Measurements from ENCODE around the gene IRF4.

Gene IRF4

GRCh38 chr6:391559-392440 is at the start of gene IRF4:
Gene IRF4, plus strand, starts transcription at chr6:391752. Its CDS starts 1,401 bp downstream, at chr6:393153.
- H3K4me3 ChIP-seq (ENCODE audit: low read depth, low read length), result peak within 1 kb of the TSS; percentile 89
- no peak for DNase-seq (ENCODE audit: low read depth)
- no peak for TF ChIP-seq CTCF (IDR thresholded peaks at IDR 0.05; ENCODE audit: low read depth, low read length, missing control alignments)

GRCh38 chr6:341914-342831 is 49.4 kb upstream of the IRF4 start:
- no peak for TF ChIP-seq CTCF (IDR thresholded peaks at IDR 0.05; ENCODE audit: low read depth, low read length, missing control alignments)
- no peak overlapping the region; the same call in 1 of the 2 replicates for H3K4me3 ChIP-seq (ENCODE audit: low read depth, low read length)
- no peak for DNase-seq (ENCODE audit: low read depth)

DNA sequence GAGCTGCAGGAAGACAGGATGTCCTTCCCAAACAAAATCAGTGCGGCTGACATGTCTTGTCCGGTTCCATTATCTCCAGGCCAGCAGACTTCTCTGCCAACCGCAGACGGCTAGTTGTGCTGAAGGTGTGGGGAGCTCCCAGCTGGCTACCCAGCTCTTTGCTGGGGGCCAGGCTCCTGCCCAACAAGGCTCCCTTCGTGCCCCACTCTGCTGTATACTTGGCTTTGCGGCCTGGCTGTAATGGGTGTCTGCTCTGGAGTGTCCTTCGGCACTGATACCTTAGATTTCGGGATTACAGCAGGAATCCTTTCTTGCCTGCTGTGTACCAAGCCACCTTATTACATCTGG is 48.7 kb upstream of the IRF4 start:
- H3K4me3 ChIP-seq (ENCODE audit: low read depth, low read length), result no peak overlapping the region; the same call in 1 of the 2 replicates
- DNase-seq (ENCODE audit: low read depth), result no peak
- TF ChIP-seq CTCF (IDR thresholded peaks at IDR 0.05; ENCODE audit: low read depth, low read length, missing control alignments), result no peak

GRCh38 chr6:343226-343935 is 48.2 kb upstream of the IRF4 start:
- no peak for TF ChIP-seq CTCF (IDR thresholded peaks at IDR 0.05; ENCODE audit: low read depth, low read length, missing control alignments)
- no peak overlapping the region for H3K4me3 ChIP-seq (ENCODE audit: low read depth, low read length)
- no peak for DNase-seq (ENCODE audit: low read depth)

DNA sequence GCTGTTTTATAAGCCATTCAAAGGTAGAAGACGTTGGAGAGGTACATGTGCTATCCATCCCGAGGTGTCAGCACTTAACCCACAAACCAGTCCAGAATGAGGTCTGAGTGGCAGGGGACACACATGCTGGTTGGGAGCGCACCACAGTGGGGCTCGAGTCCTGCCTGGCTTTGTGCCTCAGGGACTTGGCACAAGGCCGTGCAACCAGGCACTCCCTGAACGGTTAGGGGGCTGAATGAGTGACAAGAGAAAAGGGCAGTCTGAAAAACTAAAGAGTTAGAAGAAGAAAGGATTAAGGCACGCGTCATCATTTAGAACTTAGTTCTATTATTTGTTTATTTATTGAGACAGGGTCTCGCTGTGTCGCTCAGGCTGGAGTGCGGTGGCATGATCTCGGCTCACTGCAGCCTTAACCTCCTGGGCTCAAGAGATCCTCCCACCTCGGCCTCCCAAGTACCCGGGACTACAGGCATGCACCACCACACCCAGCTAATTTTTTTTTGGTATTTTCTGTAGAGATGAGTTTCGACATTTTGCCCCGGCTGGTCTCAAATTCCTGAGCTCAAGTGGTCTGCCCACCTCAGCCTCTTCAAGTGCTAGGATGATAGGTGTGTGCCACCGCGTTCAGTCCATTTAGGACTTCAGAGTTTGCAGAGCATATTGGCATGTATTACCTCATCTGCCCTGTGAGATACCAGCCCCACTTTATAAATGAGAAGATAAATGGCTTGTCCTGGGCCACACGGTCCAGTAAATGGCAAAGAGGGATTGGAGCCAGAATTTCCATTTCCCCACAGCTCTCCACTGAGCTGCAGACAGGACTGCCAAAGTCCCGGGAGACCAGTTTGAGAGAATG is 47.4 kb upstream of the IRF4 start:
- DNase-seq (ENCODE audit: low read depth), result no peak
- H3K4me3 ChIP-seq (ENCODE audit: low read depth, low read length), result no peak overlapping the region
- no peak for TF ChIP-seq CTCF (IDR thresholded peaks at IDR 0.05; ENCODE audit: low read depth, low read length, missing control alignments)

GRCh38 chr6:344816-345340 is 46.7 kb upstream of the IRF4 start:
- H3K4me3 ChIP-seq (ENCODE audit: low read depth, low read length), result no peak overlapping the region
- no peak for TF ChIP-seq CTCF (IDR thresholded peaks at IDR 0.05; ENCODE audit: low read depth, low read length, missing control alignments)
- no peak for DNase-seq (ENCODE audit: low read depth)

Data from GM12864 (cell line).